Neural cell (in vitro differentiated cells): ENCODE measurements around the gene RBP5. TPM values are rescaled to one million over a fixed set of nuclear protein-coding genes. Genes with fewer than 3 reads are reported as not detected.

Experiments
- H2AFZ ChIP-seq: fragments of 200-600, 300-800 bp; sonication (generic), shearing (Covaris generic); 2 replicates; pipeline ENCODE4 v1.6.0; 2014; ENCODE audit warnings: low read depth, mild to moderate bottlenecking, antibody characterized with exemption, low read length, moderate library complexity
- H3F3A ChIP-seq: fragments of 200-600 bp; shearing (Covaris generic); 2 replicates; pipeline ENCODE4 v1.6.1; 2016; ENCODE audit warnings: mild to moderate bottlenecking, moderate library complexity, mixed read lengths, antibody characterized with exemption, low read length; ENCODE audit not compliant: insufficient read depth, poor library complexity, severe bottlenecking
- H3K27ac ChIP-seq: fragments of 200-600, 300-800 bp; sonication (generic), shearing (Covaris generic); 2 replicates; pipeline ENCODE4 v1.5.1; 2014; ENCODE audit warnings: mild to moderate bottlenecking, low read length, moderate library complexity
- H3K27me3 ChIP-seq: fragments of 300-800, 200-600 bp; sonication (generic), shearing (Covaris generic); 2 replicates; pipeline ENCODE4 v1.6.0; 2014; ENCODE audit warnings: mild to moderate bottlenecking, low read depth, low read length, moderate library complexity; ENCODE audit not compliant: insufficient read depth
- H3K36me3 ChIP-seq: fragments of 300-800, 200-600 bp; sonication (generic), shearing (Covaris generic); 2 replicates; pipeline ENCODE4 v1.5.1; 2014; ENCODE audit warnings: mild to moderate bottlenecking, antibody characterized with exemption, low read length, moderate library complexity; ENCODE audit not compliant: insufficient read depth
- H3K4me2 ChIP-seq: fragments of 300-800, 200-600 bp; sonication (generic), shearing (Covaris generic); 2 replicates; pipeline ENCODE4 v1.6.0; 2014; ENCODE audit warnings: mild to moderate bottlenecking, low read length
- H3K4me3 ChIP-seq: fragments of 300-800, 200-600 bp; sonication (generic), shearing (Covaris generic); 2 replicates; pipeline ENCODE4 v1.5.1; 2014; ENCODE audit warnings: mild to moderate bottlenecking, low read length, moderate library complexity
- H3K79me2 ChIP-seq: fragments of 200-600 bp; shearing (Covaris generic); replicated peaks from 2 replicates; pipeline ENCODE4 v1.6.0; 2014; ENCODE audit warnings: mild to moderate bottlenecking, low read length, moderate library complexity; ENCODE audit not compliant: insufficient read depth
- H3K9ac ChIP-seq: fragments of 300-800, 200-600 bp; sonication (generic), shearing (Covaris generic); 2 replicates; pipeline ENCODE4 v1.6.1; 2016; ENCODE audit warnings: mild to moderate bottlenecking, low read length, mixed read lengths
- H3K9me2 ChIP-seq: fragments of 200-600 bp; shearing (Covaris generic); 2 replicates; pipeline ENCODE4 v1.6.1; 2016; ENCODE audit warnings: mild to moderate bottlenecking, low read length, mixed read lengths; ENCODE audit not compliant: insufficient read depth
- H3K9me3 ChIP-seq: fragments of 200-600, 300-800 bp; sonication (generic), shearing (Covaris generic); 2 replicates; pipeline ENCODE4 v1.6.1; 2016; ENCODE audit warnings: mild to moderate bottlenecking, mixed run types, low read length, moderate library complexity, mixed read lengths
- H4K20me1 ChIP-seq: fragments of 200-600 bp; shearing (Covaris generic); 2 replicates; pipeline ENCODE4 v1.6.1; 2016; ENCODE audit warnings: mild to moderate bottlenecking, mixed run types; ENCODE audit not compliant: insufficient read depth
- EP300 ChIP-seq: fragments of 450-650 bp; conservative IDR thresholded peaks from 2 replicates; pipeline ENCODE4 v1.6.1; 2014; ENCODE audit warnings: antibody characterized with exemption, mild to moderate bottlenecking, moderate library complexity; ENCODE audit not compliant: poor library complexity, severe bottlenecking
- EZH2 ChIP-seq: fragments of 200-600, 300-800 bp; shearing (Covaris generic), sonication (generic); IDR thresholded peaks from 2 replicates; pipeline ENCODE4 v1.6.1; 2014; ENCODE audit warnings: antibody characterized with exemption, low read length, borderline replicate concordance, mild to moderate bottlenecking; ENCODE audit not compliant: insufficient read depth, poor library complexity, severe bottlenecking
- MXI1 ChIP-seq: fragments of 450-650 bp; conservative IDR thresholded peaks from 2 replicates; pipeline ENCODE4 v1.6.1; 2014; ENCODE audit warnings: antibody characterized with exemption, mild to moderate bottlenecking; ENCODE audit not compliant: poor library complexity, severe bottlenecking
- POLR2AphosphoS5 ChIP-seq: IDR thresholded peaks from 2 replicates; pipeline ENCODE4 v1.6.1; 2012
- RAD21 ChIP-seq: fragments of 450-650 bp; conservative IDR thresholded peaks from 2 replicates; pipeline ENCODE4 v1.6.1; 2014; ENCODE audit warnings: antibody characterized with exemption, mild to moderate bottlenecking, moderate library complexity
- SMC3 ChIP-seq: fragments of 450-650 bp; conservative IDR thresholded peaks from 2 replicates; pipeline ENCODE4 v1.6.1; 2014; ENCODE audit warnings: antibody characterized with exemption, mild to moderate bottlenecking, moderate library complexity; ENCODE audit not compliant: poor library complexity
- TAF1 ChIP-seq: IDR thresholded peaks from 2 replicates; pipeline ENCODE4 v1.6.1; 2012; ENCODE audit warnings: low read depth
- polyA plus RNA-seq: library from polyadenylated mRNA; depleted of rRNA; stranded (reverse); fragments of >200 nt; gene quantifications from 2 replicates; pipeline ENCODE4 v1.2.3, GENCODE V29; 2014
- TF ChIP-seq, protein P1 (sequence below): fragments of 450-650 bp; IDR thresholded peaks from 2 replicates; pipeline ENCODE4 v1.5.1; 2014; ENCODE audit warnings: antibody characterized with exemption, mild to moderate bottlenecking, moderate library complexity; ENCODE audit not compliant: poor library complexity, severe bottlenecking
- TF ChIP-seq, protein P2 (sequence below): IDR thresholded peaks from 2 replicates; pipeline ENCODE4 v1.6.1; 2012; ENCODE audit warnings: borderline replicate concordance

RBP5 gene
- polyA plus RNA-seq, 1 donor from 2014 or later = 1.9 TPM

DNA sequence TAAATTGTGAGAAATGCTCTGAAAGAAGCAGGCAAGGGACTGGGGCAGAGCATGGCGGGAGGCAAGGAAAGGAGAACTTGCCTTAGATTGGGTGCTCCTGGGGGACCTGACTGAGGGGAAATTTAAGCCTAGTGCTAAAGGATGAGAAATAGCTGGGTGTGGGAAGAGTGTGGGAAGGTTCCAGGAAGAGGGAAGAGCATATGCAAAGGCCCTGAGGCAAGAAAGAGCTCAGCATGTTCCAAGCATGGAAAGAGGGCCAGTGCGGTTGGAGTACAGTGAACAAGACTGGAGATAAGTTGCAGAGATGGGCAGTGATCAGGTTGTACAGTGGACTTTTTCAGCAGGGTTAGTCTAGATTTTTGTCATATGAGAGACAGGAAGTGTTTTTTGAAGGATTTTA lies 10.5 kb upstream of the RBP5 start:
- Histone ChIP-seq H3K4me3 (no peak overlapping the region), H3K9ac (no peak overlapping the region)
- TF ChIP-seq EP300 (no peak), EZH2 (no peak), MXI1 (no peak), RAD21 (no peak), TAF1 (no peak), SMC3 (no peak), POLR2AphosphoS5 (no peak)
- TF ChIP-seq, protein P1, sequence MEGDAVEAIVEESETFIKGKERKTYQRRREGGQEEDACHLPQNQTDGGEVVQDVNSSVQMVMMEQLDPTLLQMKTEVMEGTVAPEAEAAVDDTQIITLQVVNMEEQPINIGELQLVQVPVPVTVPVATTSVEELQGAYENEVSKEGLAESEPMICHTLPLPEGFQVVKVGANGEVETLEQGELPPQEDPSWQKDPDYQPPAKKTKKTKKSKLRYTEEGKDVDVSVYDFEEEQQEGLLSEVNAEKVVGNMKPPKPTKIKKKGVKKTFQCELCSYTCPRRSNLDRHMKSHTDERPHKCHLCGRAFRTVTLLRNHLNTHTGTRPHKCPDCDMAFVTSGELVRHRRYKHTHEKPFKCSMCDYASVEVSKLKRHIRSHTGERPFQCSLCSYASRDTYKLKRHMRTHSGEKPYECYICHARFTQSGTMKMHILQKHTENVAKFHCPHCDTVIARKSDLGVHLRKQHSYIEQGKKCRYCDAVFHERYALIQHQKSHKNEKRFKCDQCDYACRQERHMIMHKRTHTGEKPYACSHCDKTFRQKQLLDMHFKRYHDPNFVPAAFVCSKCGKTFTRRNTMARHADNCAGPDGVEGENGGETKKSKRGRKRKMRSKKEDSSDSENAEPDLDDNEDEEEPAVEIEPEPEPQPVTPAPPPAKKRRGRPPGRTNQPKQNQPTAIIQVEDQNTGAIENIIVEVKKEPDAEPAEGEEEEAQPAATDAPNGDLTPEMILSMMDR = no peak
- TF ChIP-seq, protein P2, sequence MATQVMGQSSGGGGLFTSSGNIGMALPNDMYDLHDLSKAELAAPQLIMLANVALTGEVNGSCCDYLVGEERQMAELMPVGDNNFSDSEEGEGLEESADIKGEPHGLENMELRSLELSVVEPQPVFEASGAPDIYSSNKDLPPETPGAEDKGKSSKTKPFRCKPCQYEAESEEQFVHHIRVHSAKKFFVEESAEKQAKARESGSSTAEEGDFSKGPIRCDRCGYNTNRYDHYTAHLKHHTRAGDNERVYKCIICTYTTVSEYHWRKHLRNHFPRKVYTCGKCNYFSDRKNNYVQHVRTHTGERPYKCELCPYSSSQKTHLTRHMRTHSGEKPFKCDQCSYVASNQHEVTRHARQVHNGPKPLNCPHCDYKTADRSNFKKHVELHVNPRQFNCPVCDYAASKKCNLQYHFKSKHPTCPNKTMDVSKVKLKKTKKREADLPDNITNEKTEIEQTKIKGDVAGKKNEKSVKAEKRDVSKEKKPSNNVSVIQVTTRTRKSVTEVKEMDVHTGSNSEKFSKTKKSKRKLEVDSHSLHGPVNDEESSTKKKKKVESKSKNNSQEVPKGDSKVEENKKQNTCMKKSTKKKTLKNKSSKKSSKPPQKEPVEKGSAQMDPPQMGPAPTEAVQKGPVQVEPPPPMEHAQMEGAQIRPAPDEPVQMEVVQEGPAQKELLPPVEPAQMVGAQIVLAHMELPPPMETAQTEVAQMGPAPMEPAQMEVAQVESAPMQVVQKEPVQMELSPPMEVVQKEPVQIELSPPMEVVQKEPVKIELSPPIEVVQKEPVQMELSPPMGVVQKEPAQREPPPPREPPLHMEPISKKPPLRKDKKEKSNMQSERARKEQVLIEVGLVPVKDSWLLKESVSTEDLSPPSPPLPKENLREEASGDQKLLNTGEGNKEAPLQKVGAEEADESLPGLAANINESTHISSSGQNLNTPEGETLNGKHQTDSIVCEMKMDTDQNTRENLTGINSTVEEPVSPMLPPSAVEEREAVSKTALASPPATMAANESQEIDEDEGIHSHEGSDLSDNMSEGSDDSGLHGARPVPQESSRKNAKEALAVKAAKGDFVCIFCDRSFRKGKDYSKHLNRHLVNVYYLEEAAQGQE = no peak

DNA sequence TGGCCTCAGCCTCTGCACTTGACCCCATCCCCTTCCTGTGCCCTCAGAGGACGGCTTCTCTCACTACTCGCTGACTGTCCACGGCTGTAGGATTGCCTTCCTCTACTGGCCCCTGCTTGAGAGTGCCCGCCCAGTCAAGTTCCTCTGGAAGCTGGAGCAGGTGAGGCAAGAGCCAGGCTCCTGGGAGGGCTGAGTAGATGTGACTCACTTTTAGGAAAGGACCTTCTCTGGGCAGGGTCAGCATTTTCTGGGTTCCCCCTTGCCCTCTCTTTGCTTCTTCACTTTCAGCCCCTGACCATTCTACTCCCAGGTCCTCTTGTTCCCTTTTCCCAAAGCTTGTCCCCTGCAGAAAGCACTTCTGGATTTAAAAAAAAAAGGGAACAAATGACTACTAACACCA lies 9.2 kb upstream of the RBP5 start:
- Histone ChIP-seq H3K4me3 (no peak overlapping the region), H2AFZ (no peak overlapping the region), H3K9ac (no peak overlapping the region), H3F3A (no peaks in the 10 kb centered on the region), H3K4me2 (no peak overlapping the region), H3K9me2 (no peaks in the 10 kb centered on the region), H3K27me3 (no peaks in the 10 kb centered on the region), H3K79me2 (peaks cover under 1% of the 10 kb centered on the region), H3K9me3 (no peaks in the 10 kb centered on the region), H3K27ac (no peak overlapping the region), H3K36me3 (peaks cover 17% of the 10 kb centered on the region), H4K20me1 (no peaks in the 10 kb centered on the region)
- no peak for TF ChIP-seq EZH2
- TF ChIP-seq MXI1 = no peak
- TF ChIP-seq POLR2AphosphoS5 = no peak
- TF ChIP-seq EP300 = no peak
- TF ChIP-seq TAF1 = no peak
- TF ChIP-seq SMC3 = no peak
- TF ChIP-seq, protein P2 = no peak
- TF ChIP-seq, protein P1 = no peak
- no peak for TF ChIP-seq RAD21

More for the DNA sequence above, 10.5 kb upstream of the RBP5 start:
- Histone ChIP-seq H3K36me3 (peaks cover 17% of the 10 kb centered on the region), H3F3A (no peaks in the 10 kb centered on the region), H3K4me2 (no peak overlapping the region), H3K27me3 (no peaks in the 10 kb centered on the region), H3K79me2 (no peaks in the 10 kb centered on the region), H4K20me1 (no peaks in the 10 kb centered on the region), H3K9me2 (no peaks in the 10 kb centered on the region), H3K9me3 (no peaks in the 10 kb centered on the region), H2AFZ (no peak overlapping the region), H3K27ac (no peak overlapping the region)
